OCI-LY7 (cell line): ENCODE measurements around the gene GPRIN3.

Experiments
- EZH2phosphoT487 ChIP-seq: fragments of 200-600 bp; sonication (generic); IDR thresholded peaks from 2 replicates; pipeline ENCODE4 v1.6.1; 2018; ENCODE audit warnings: low read depth, borderline replicate concordance, mild to moderate bottlenecking, mixed run types, antibody characterized with exemption, low read length, moderate library complexity, mixed read lengths
- TF ChIP-seq, protein P1 (sequence below): fragments of 200-600 bp; sonication (generic); conservative IDR thresholded peaks from 2 replicates; pipeline ENCODE4 v1.5.1; 2014; ENCODE audit warnings: mild to moderate bottlenecking, antibody characterized with exemption, low read length, moderate library complexity, mixed read lengths

DNA sequence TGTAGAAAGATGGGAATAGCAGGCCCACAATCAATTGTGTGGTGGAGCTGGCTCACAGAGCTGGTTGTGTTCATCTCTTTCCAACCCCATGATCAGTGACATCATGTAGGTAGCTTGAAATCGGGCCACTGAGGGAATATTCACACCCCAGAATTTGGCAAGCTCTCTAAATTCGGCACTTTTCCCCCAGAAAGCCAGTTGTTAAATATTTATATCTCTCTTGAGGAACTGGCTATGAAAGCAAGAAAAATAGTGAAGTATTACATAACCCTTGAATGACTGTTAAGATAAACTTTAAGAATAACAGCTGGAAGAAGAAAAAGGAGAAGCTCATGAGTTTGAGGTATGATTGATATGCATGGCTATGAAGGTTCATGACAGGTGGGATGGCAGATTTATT, 38.9 kb downstream of the GPRIN3 start:
- TF ChIP-seq, protein P1, sequence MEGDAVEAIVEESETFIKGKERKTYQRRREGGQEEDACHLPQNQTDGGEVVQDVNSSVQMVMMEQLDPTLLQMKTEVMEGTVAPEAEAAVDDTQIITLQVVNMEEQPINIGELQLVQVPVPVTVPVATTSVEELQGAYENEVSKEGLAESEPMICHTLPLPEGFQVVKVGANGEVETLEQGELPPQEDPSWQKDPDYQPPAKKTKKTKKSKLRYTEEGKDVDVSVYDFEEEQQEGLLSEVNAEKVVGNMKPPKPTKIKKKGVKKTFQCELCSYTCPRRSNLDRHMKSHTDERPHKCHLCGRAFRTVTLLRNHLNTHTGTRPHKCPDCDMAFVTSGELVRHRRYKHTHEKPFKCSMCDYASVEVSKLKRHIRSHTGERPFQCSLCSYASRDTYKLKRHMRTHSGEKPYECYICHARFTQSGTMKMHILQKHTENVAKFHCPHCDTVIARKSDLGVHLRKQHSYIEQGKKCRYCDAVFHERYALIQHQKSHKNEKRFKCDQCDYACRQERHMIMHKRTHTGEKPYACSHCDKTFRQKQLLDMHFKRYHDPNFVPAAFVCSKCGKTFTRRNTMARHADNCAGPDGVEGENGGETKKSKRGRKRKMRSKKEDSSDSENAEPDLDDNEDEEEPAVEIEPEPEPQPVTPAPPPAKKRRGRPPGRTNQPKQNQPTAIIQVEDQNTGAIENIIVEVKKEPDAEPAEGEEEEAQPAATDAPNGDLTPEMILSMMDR: no peak
- no peak for TF ChIP-seq EZH2phosphoT487
